Measurements from ENCODE around the gene AGO4. TPM values are rescaled to one million over a fixed set of nuclear protein-coding genes. Genes with fewer than 3 reads are reported as not detected.

Gene AGO4
- 24.5 and 26.4 TPM in 2 replicates for total RNA-seq (ENCODE audit: low replicate concordance)

GRCh38 chr1:35807614-35808449 is at the start of gene AGO4:
AGO4 (plus strand) TSS chr1:35808016; CDS start chr1:35808417, 401 bp downstream.
- Histone ChIP-seq H3K27ac (peak within 1 kb of the TSS; percentile 14), H3K4me1 (peaks cover 14% of the 10 kb centered on the region)

DNA sequence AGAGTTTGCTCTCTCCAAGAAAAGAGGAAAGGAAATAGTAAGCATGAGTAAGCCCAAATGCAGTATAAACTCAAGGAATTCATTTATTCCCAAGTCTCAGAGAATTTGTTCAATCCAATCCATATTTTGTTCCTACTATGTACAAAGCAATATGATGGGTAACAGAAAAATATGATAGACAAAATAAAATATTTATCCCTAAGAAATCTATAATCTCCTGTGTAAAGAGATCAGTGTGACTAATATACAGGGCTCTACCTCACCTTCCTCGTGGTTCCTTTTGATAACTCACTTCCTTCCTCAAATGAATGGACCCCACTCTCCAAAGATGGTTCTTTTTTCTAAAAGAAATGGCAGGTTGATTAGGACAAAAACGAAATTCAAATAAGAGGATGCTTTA is 45.7 kb upstream of the AGO4 start:
- Histone ChIP-seq H3K4me3 (no peak overlapping the region), H3K27ac (no peak overlapping the region), H3K36me3 (peaks cover 46% of the 10 kb centered on the region), H3K9me3 (ENCODE audit: low read depth) (no peaks in the 10 kb centered on the region), H3K27me3 (no peaks in the 10 kb centered on the region), H3K9ac (no peak overlapping the region), H3F3A (ENCODE audit: low read depth) (peaks cover 7% of the 10 kb centered on the region), H3K79me2 (ENCODE audit: low read depth) (peaks cover 47% of the 10 kb centered on the region), H3K4me1 (no peaks in the 10 kb centered on the region), H3K4me2 (no peak overlapping the region), H4K20me1 (ENCODE audit: low read depth) (peaks cover 26% of the 10 kb centered on the region), H2AFZ (replicated peaks) (no peak overlapping the region)
- peaks cover 17% of the 10 kb centered on the region for H3K36me3 Mint-ChIP-seq
- H3K27ac Mint-ChIP-seq = no peak overlapping the region
- no peaks in the 10 kb centered on the region for H3K27me3 Mint-ChIP-seq (ENCODE audit: insufficient read depth, low read depth)
- no peaks in the 10 kb centered on the region for H3K9me3 Mint-ChIP-seq
- no peak for DNase-seq (ENCODE audit: low spot score)
- TF ChIP-seq CTCF (IDR thresholded peaks at IDR 0.05) = no peak
- TF ChIP-seq EZH2 (IDR thresholded peaks at IDR 0.05) = no peak
- TF ChIP-seq EZH2phosphoT487 (IDR thresholded peaks at IDR 0.05) = no peak
- no peak overlapping the region for H3K4me3 Mint-ChIP-seq
- H3K4me1 Mint-ChIP-seq = peaks cover 4% of the 10 kb centered on the region

More at GRCh38 chr1:35807614-35808449, at the start of gene AGO4:
- Histone ChIP-seq H3K4me2 (peak within 1 kb of the TSS; percentile 92), H3F3A (ENCODE audit: low read depth) (peaks cover 19% of the 10 kb centered on the region), H3K9me3 (ENCODE audit: low read depth) (no peaks in the 10 kb centered on the region), H3K27me3 (no peaks in the 10 kb centered on the region), H3K79me2 (ENCODE audit: low read depth) (peaks cover 42% of the 10 kb centered on the region), H4K20me1 (ENCODE audit: low read depth) (peaks cover 41% of the 10 kb centered on the region), H3K9ac (peak within 1 kb of the TSS; percentile 83), H2AFZ (replicated peaks) (peak within 1 kb of the TSS; percentile 90), H3K36me3 (no peaks in the 10 kb centered on the region), H3K4me3 (peak within 1 kb of the TSS; percentile 99)
- H3K4me3 Mint-ChIP-seq = peak within 1 kb of the TSS; percentile 99
- peaks cover 2% of the 10 kb centered on the region for H3K36me3 Mint-ChIP-seq
- peaks cover 23% of the 10 kb centered on the region for H3K4me1 Mint-ChIP-seq
- no peaks in the 10 kb centered on the region for H3K9me3 Mint-ChIP-seq
- peak within 1 kb of the TSS; percentile 99 for H3K27ac Mint-ChIP-seq
- peaks cover 11% of the 10 kb centered on the region for H3K27me3 Mint-ChIP-seq (ENCODE audit: insufficient read depth, low read depth)
- peak; percentile 92 for DNase-seq (ENCODE audit: low spot score)
- TF ChIP-seq EZH2 (IDR thresholded peaks at IDR 0.05) (no peak), CTCF (IDR thresholded peaks at IDR 0.05) (peak; percentile 6)

DNA sequence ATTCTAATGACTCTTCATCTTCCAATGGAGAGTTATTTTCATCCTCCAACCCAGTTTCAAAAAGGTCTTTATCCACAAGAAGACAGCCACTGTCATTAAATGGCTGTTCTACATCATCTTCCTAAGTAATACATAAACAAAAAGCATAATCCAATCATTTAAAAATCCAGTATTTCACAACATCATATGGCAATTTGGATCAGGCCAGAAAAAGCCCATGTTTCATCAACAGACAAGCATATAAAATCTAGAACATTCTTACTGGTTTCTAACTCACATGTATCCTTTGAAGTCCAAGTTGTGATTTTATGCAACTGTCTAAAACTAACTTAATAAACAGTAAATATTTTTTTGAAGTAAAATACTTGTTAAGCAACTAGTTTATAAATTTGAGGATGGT is 44.6 kb upstream of the AGO4 start:
- Histone ChIP-seq H3K79me2 (ENCODE audit: low read depth) (peaks cover 57% of the 10 kb centered on the region), H3K36me3 (peaks cover 46% of the 10 kb centered on the region), H3K27me3 (no peaks in the 10 kb centered on the region), H2AFZ (replicated peaks) (no peak overlapping the region), H3K9me3 (ENCODE audit: low read depth) (no peaks in the 10 kb centered on the region), H3K4me2 (no peak overlapping the region), H3K4me1 (no peaks in the 10 kb centered on the region), H3F3A (ENCODE audit: low read depth) (peaks cover 12% of the 10 kb centered on the region), H3K27ac (peak overlapping the region; percentile 31), H3K4me3 (no peak overlapping the region), H3K9ac (no peak overlapping the region), H4K20me1 (ENCODE audit: low read depth) (peaks cover 20% of the 10 kb centered on the region)
- no peaks in the 10 kb centered on the region for H3K9me3 Mint-ChIP-seq
- H3K4me3 Mint-ChIP-seq = no peak overlapping the region
- no peak overlapping the region for H3K27ac Mint-ChIP-seq
- no peaks in the 10 kb centered on the region for H3K27me3 Mint-ChIP-seq (ENCODE audit: insufficient read depth, low read depth)
- no peak for TF ChIP-seq EZH2phosphoT487 (IDR thresholded peaks at IDR 0.05)
- TF ChIP-seq EZH2 (IDR thresholded peaks at IDR 0.05) = no peak
- no peak for TF ChIP-seq CTCF (IDR thresholded peaks at IDR 0.05)
- H3K36me3 Mint-ChIP-seq = peaks cover 13% of the 10 kb centered on the region
- peaks cover 10% of the 10 kb centered on the region for H3K4me1 Mint-ChIP-seq
- DNase-seq (ENCODE audit: low spot score) = no peak

All from neural progenitor cell (in vitro differentiated cells).